AG08395 (cell line): ENCODE measurements around the gene TTC27.
"Not testable (repeated sequence)": the region's sequence is repeated elsewhere in the genome, so short reads cannot be mapped to it uniquely, and the experiment has no call there.

Experiments
- DNase-seq: peaks from one replicate; pipeline ENCODE4 v3.0.0; 2012; ENCODE audit warnings: mixed read lengths, low spot score

TTC27 gene

DNA sequence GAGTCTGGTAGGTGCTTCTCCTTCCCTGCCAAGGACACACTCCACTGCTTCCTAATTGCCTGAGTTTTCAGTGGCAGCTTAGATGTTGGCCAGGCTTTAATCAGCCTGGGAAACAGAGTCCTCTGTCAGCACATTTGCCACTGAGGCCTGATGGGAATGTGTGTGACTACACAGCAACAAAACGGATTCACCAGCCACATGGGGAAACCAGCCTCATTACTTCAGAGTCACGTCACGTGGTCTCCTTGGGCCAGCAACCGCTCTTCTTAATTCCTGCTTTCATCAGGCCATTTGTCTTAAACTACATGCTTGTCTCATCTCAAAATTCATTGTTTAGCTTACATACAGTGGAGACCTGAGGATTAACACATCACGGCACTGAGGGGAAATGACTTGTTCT is 225.0 kb downstream of the TTC27 start:
- peak; percentile 29 for DNase-seq

GRCh38 chr2:32856891-32857290 is 229.0 kb downstream of the TTC27 start:
- DNase-seq: no peak

DNA sequence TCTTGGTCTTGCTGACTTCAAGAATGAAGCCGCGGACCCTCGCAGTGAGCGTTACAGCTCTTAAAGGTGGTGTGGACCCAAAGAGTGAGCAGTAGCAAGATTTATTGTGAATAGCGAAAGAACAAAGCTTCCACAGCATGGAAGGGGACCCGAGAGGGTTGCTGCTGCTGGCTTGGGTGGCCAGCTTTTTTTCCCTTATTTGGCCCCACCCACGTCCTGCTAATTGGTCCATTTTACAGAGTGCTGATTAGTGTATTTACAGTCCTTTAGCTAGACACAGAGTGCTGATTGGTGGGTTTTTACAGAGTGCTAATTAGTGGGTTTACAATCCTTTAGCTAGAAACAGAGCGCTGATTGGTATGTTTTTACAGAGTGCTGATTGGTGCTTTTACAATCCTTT is 230.9 kb downstream of the TTC27 start:
- DNase-seq: no peak

DNA sequence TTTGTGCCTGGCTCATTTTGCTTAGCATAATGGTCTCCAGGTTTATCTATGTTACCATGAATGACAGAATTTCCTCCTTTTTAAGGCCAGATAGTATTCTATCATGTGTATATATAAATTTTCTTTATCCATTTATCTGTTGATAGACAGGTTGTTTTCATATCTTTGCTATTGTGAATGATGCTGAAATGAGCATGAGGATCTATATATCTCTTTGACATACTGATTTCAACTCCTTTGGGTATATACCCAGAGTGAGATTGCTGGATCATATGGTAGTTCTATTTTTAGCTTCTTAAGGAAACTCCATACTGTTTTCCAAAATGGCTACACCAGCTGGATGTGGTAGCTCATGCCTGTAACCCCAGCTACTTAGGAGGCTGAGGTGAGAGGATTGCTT is 232.5 kb downstream of the TTC27 start:
- DNase-seq: no peak

DNA sequence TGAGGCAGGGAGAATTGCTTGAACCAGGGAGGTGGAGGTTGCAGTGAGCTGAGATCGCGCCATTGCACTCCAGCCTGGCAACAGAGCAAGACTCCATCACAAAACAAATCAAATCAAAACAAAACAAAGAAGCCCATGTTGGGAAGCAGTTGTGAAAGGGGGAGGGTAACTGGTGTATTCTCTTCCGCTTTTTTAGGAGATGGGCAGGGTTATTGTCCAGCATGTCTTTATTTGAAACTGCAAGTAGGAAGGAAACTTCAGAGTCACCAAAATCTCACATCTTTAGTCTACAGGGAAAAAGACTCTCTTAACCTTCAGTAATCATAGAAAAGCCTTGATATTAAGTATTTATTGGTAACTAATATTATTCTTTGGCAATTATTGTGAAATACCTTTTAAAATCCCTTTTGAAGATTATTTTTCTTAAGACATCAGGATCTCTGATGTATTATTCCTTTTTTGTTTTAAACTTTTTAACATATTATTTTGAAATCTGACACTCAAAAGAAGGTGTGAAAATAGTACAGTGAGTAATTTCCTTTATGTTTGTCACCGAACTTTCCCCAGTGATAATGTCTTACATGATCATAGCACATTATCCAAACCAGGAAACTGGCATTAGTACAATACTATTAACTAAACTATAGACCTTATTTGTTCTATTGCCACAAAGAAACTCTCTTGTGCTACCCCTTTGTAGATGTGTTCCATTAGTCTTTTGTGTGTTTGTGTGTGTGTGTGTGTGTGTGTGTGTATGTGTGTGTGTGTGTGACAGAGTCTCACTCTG is 234.6 kb downstream of the TTC27 start:
- no peak for DNase-seq

- DNase-seq: no peak
These were observed 235.5 kb downstream of the TTC27 start for GRCh38 chr2:32863326-32863725.

GRCh38 chr2:32863803-32864202 is 236.0 kb downstream of the TTC27 start:
- DNase-seq: no peak

DNA sequence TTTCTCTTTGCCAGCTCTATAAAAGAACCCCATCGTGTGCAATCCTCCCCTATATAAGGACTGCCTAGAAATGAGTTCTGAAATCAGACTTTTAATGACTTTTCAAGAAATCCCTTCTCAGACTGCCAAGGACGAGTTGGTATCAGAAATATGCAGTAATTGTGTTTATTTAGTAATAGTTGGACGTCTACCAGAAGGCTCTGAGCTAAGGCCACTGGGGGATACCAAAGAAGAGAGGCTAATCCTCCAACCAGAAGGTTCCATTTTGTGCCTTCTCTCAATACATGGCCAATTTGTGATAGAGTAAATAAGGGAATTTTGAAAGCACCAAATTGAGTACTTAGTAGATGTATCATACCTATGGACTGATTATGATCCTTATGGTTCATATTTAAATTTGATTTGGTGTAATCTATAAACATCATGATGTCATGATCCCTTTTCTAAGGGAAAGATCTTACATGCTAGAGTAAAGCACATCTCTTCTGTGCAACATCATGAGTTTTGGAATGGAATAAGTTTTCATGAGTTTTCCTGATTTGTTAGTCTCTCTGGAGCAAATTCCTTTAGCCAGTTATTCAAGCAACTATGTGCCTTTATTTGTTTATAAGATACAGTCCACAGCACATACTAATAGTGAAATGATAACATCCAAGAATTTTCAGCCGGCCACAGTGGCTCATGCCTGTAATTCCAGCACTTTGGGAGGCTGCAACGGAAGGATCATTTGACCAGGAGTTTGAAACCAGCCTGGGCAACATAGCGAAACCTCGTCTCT is 236.7 kb downstream of the TTC27 start:
- peak; percentile 51 for DNase-seq

- DNase-seq: peak; percentile 86
These were observed 237.7 kb downstream of the TTC27 start for GRCh38 chr2:32865399-32866068.

- DNase-seq: not testable (repeated sequence)
These were observed 238.6 kb downstream of the TTC27 start for GRCh38 chr2:32866462-32866861.
